ENCODE measurements around the gene GVQW3.
"Not testable (repeated sequence)": the region's sequence is repeated elsewhere in the genome, so short reads cannot be mapped to it uniquely, and the experiment has no call there.

DNA sequence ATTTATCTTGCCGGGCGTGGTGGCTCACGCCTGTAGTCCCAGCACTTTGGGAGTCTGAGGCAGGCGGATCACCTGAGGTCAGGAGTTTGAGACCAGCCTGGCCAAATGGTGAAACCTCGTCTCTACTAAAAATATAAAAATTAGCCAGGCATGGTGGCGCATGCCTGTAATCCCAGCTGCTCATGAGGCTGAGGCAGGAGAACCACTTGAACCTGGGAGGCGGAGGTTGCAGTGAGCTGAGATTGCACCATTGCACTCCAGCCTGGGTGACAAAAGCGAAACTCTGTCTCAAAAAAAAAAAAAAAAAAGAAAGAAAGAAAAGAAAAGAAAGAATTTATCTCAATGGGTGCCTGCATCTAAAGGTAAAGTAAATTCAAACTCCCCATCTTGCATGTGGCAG lies 20.4 kb downstream of the GVQW3 start:
- TF ChIP-seq, protein P1, sequence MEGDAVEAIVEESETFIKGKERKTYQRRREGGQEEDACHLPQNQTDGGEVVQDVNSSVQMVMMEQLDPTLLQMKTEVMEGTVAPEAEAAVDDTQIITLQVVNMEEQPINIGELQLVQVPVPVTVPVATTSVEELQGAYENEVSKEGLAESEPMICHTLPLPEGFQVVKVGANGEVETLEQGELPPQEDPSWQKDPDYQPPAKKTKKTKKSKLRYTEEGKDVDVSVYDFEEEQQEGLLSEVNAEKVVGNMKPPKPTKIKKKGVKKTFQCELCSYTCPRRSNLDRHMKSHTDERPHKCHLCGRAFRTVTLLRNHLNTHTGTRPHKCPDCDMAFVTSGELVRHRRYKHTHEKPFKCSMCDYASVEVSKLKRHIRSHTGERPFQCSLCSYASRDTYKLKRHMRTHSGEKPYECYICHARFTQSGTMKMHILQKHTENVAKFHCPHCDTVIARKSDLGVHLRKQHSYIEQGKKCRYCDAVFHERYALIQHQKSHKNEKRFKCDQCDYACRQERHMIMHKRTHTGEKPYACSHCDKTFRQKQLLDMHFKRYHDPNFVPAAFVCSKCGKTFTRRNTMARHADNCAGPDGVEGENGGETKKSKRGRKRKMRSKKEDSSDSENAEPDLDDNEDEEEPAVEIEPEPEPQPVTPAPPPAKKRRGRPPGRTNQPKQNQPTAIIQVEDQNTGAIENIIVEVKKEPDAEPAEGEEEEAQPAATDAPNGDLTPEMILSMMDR (IDR thresholded peaks at IDR 0.05): not testable (repeated sequence)
- TF ChIP-seq POLR2AphosphoS5, EP300 (IDR thresholded peaks at IDR 0.05): not testable (repeated sequence)

Data from sigmoid colon (tissue), 4 donors.